Mesenchymal stem cell (in vitro differentiated cells and primary cell): Measurements from ENCODE around the gene MSMP.

Experiments used
- DNase-seq: peaks from one replicate; pipeline ENCODE4 v3.0.0-alpha.2; 2013
- H2AFZ ChIP-seq: one replicate; pipeline ENCODE4 v1.6.1; 2013; ENCODE audit warnings: low read depth, mild to moderate bottlenecking, control low read depth, inconsistent platforms, low read length, moderate library complexity
- H2AK5ac ChIP-seq: 2 replicates; pipeline ENCODE4 v1.6.1; 2013; ENCODE audit warnings: low read length, moderate library complexity, mild to moderate bottlenecking, inconsistent platforms; ENCODE audit not compliant: severe bottlenecking
- H2BK120ac ChIP-seq: one replicate; pipeline ENCODE4 v1.6.1; 2013; ENCODE audit warnings: low read depth, mild to moderate bottlenecking, inconsistent platforms, low read length, moderate library complexity
- H2BK12ac ChIP-seq, 2 experiments: one replicate each; pipeline ENCODE4 v1.6.1; 2013; ENCODE audit warnings: inconsistent platforms in 2 of 2, low read length in 2 of 2, mild to moderate bottlenecking in 2 of 2, moderate library complexity in 2 of 2, control low read depth in 1 of 2
- H2BK15ac ChIP-seq: one replicate; pipeline ENCODE4 v1.6.1; 2013; ENCODE audit warnings: mild to moderate bottlenecking, low read depth, inconsistent platforms; ENCODE audit not compliant: poor library complexity, severe bottlenecking
- H2BK5ac ChIP-seq: 2 replicates; pipeline ENCODE4 v1.6.1; 2013; ENCODE audit warnings: low read depth, mild to moderate bottlenecking, low read length, control low read depth, inconsistent platforms; ENCODE audit not compliant: poor library complexity, severe bottlenecking
- H3K14ac ChIP-seq, 2 experiments: one replicate each; pipeline ENCODE4 v1.6.1; 2013; ENCODE audit warnings: inconsistent platforms in 2 of 2, low read length in 2 of 2, control low read depth in 1 of 2, mild to moderate bottlenecking in 1 of 2, moderate library complexity in 1 of 2
- H3K18ac ChIP-seq, 2 experiments: one replicate each; pipeline ENCODE4 v1.6.1; 2013; ENCODE audit warnings: inconsistent platforms in 2 of 2, low read length in 2 of 2, control low read depth in 1 of 2, low read depth in 1 of 2, mild to moderate bottlenecking in 1 of 2
- H3K23ac ChIP-seq, 2 experiments: one replicate each; pipeline ENCODE4 v1.6.1; 2013; ENCODE audit warnings: inconsistent platforms in 2 of 2, low read length in 2 of 2, mild to moderate bottlenecking in 2 of 2, moderate library complexity in 2 of 2, control low read depth in 1 of 2
- H3K27ac ChIP-seq: 2 replicates; pipeline ENCODE4 v1.5.1; 2013; ENCODE audit warnings: mild to moderate bottlenecking, moderate library complexity, low read length, control low read depth, inconsistent platforms; ENCODE audit not compliant: poor library complexity, severe bottlenecking
- H3K27me3 ChIP-seq, 2 experiments: 2 replicates each; pipeline versions ENCODE4 v1.6.1 to v1.7.0; 2013; ENCODE audit warnings: low read length in 2 of 2, mild to moderate bottlenecking in 2 of 2, moderate library complexity in 2 of 2, control low read depth in 1 of 2, inconsistent platforms in 1 of 2; ENCODE audit not compliant: control insufficient read depth in 1 of 2, insufficient read depth in 1 of 2
- H3K36me3 ChIP-seq, 2 experiments: 2 replicates each; pipeline versions ENCODE4 v1.6.1 to v1.7.0; 2013; ENCODE audit warnings: low read length in 2 of 2, control low read depth in 1 of 2, inconsistent platforms in 1 of 2, low read depth in 1 of 2, mild to moderate bottlenecking in 1 of 2; ENCODE audit not compliant: insufficient read depth in 2 of 2, control insufficient read depth in 1 of 2
- H3K4ac ChIP-seq, 2 experiments: one replicate each; pipeline ENCODE4 v1.6.1; 2013; ENCODE audit warnings: inconsistent platforms in 2 of 2, low read length in 2 of 2, mild to moderate bottlenecking in 2 of 2, moderate library complexity in 2 of 2, control low read depth in 1 of 2, low read depth in 1 of 2
- H3K4me1 ChIP-seq: 2 replicates; pipeline ENCODE4 v1.6.1; 2013; ENCODE audit warnings: low read depth, low read length, control low read depth; ENCODE audit not compliant: control insufficient read depth, insufficient read depth
- H3K4me2 ChIP-seq: 2 replicates; pipeline ENCODE4 v1.6.1; 2013; ENCODE audit warnings: low read length, mild to moderate bottlenecking, inconsistent platforms; ENCODE audit not compliant: poor library complexity, severe bottlenecking
- H3K4me3 ChIP-seq, 2 experiments: 2 replicates each; pipeline versions ENCODE4 v1.5.1 to v1.7.0; 2013; ENCODE audit warnings: low read length in 2 of 2, mild to moderate bottlenecking in 2 of 2, control low read depth in 1 of 2, low read depth in 1 of 2; ENCODE audit not compliant: insufficient read depth in 1 of 2
- H3K79me1 ChIP-seq: replicated peaks from 2 replicates; pipeline ENCODE4 v1.6.1; 2013; ENCODE audit warnings: mild to moderate bottlenecking, control low read depth, low read length, inconsistent platforms; ENCODE audit not compliant: poor library complexity, severe bottlenecking
- H3K9ac ChIP-seq: 2 replicates; pipeline ENCODE4 v1.7.0; 2013; ENCODE audit warnings: mild to moderate bottlenecking, low read length, moderate library complexity
- H3K9me3 ChIP-seq: 2 replicates; pipeline ENCODE4 v1.7.0; 2013; ENCODE audit warnings: mild to moderate bottlenecking, low read length; ENCODE audit not compliant: control insufficient read depth
- H4K8ac ChIP-seq: one replicate; pipeline ENCODE4 v1.6.1; 2013; ENCODE audit warnings: inconsistent platforms, mild to moderate bottlenecking, low read length, moderate library complexity
- H4K91ac ChIP-seq: one replicate; pipeline ENCODE4 v1.6.1; 2013; ENCODE audit warnings: mild to moderate bottlenecking, low read length, inconsistent platforms
- WGBS: methylation state at CpG from one replicate; pipeline ENCODE4 v1.1.7; 2013; ENCODE audit warnings: mixed read lengths; 5-methylcytosine and 5-hydroxymethylcytosine counted together

Gene MSMP

GRCh38 chr9:35727676-35728040 is 26.4 kb downstream of the MSMP start:
- H2BK15ac ChIP-seq = peak overlapping the region; percentile 31
- H2BK120ac ChIP-seq = peak overlapping the region; percentile 13
- H3K4ac ChIP-seq = peak overlapping the region; percentile 68 to 90
- peak overlapping the region; percentile 9 to 91 for H2BK12ac ChIP-seq
- H2AK5ac ChIP-seq = peak overlapping the region; percentile 95
- peak overlapping the region in 1 of 2 experiments; percentile 67 for H3K23ac ChIP-seq
- no peaks in the 10 kb centered on the region for H3K9me3 ChIP-seq
- peak overlapping the region; percentile 37 for H3K4me2 ChIP-seq
- peak overlapping the region; percentile 93 for H3K27ac ChIP-seq
- H4K91ac ChIP-seq = peak overlapping the region; percentile 52
- H2BK5ac ChIP-seq = peak overlapping the region; percentile 87
- peak overlapping the region in 1 of 2 experiments; percentile 91 for H3K4me3 ChIP-seq
- H3K36me3 ChIP-seq = peaks cover 25 to 44% of the 10 kb centered on the region in 2 experiments
- peak overlapping the region; percentile 85 to 90 for H3K18ac ChIP-seq
- H3K79me1 ChIP-seq = peaks cover 12% of the 10 kb centered on the region
- WGBS = 12% methylated on average over 5 of the region's 5 CpGs
- DNase-seq = no peak
- H3K9ac ChIP-seq = peak overlapping the region; percentile 97
- peaks cover 20% of the 10 kb centered on the region for H3K4me1 ChIP-seq
- no peaks in the 10 kb centered on the region for H3K27me3 ChIP-seq
- H4K8ac ChIP-seq = peak overlapping the region; percentile 71
- H2AFZ ChIP-seq = no peak overlapping the region
- H3K14ac ChIP-seq = peak overlapping the region in 1 of 2 experiments; percentile 88

GRCh38 chr9:35726931-35727330 is 27.1 kb downstream of the MSMP start:
- peak overlapping the region; percentile 87 for H2BK5ac ChIP-seq
- peak overlapping the region; percentile 14 to 95 for H2BK12ac ChIP-seq
- peak overlapping the region; percentile 97 for H3K9ac ChIP-seq
- H4K8ac ChIP-seq = peak overlapping the region; percentile 27
- 75% methylated on average over 3 of the region's 3 CpGs for WGBS
- H2AK5ac ChIP-seq = peak overlapping the region; percentile 95
- no peaks in the 10 kb centered on the region for H3K9me3 ChIP-seq
- peaks cover 20% of the 10 kb centered on the region for H3K4me1 ChIP-seq
- peaks cover 31 to 51% of the 10 kb centered on the region in 2 experiments for H3K36me3 ChIP-seq
- H3K27ac ChIP-seq = peak overlapping the region; percentile 93
- H4K91ac ChIP-seq = peak overlapping the region; percentile 79
- peak overlapping the region; percentile 24 to 90 for H3K4ac ChIP-seq
- H3K79me1 ChIP-seq = peaks cover 19% of the 10 kb centered on the region
- H3K14ac ChIP-seq = peak overlapping the region in 1 of 2 experiments; percentile 73
- peak overlapping the region; percentile 61 for H2BK120ac ChIP-seq
- peak; percentile 63 for DNase-seq
- peak overlapping the region in 1 of 2 experiments; percentile 75 for H3K23ac ChIP-seq
- no peak overlapping the region for H2BK15ac ChIP-seq
- H3K18ac ChIP-seq = peak overlapping the region; percentile 52 to 80
- H3K27me3 ChIP-seq = no peaks in the 10 kb centered on the region
- H3K4me2 ChIP-seq = peak overlapping the region; percentile 31
- H2AFZ ChIP-seq = no peak overlapping the region
- peak overlapping the region in 1 of 2 experiments; percentile 91 for H3K4me3 ChIP-seq

GRCh38 chr9:35725362-35725761 is 28.7 kb downstream of the MSMP start:
- no peak overlapping the region for H3K4ac ChIP-seq
- H2BK5ac ChIP-seq = no peak overlapping the region
- DNase-seq = no peak
- H3K4me2 ChIP-seq = no peak overlapping the region
- no peak overlapping the region for H4K91ac ChIP-seq
- WGBS = 96% methylated on average over 10 of the region's 11 CpGs
- no peak overlapping the region for H4K8ac ChIP-seq
- H2BK120ac ChIP-seq = no peak overlapping the region
- H3K9ac ChIP-seq = no peak overlapping the region
- H3K4me3 ChIP-seq = no peak overlapping the region
- H3K79me1 ChIP-seq = peaks cover 25% of the 10 kb centered on the region
- H3K4me1 ChIP-seq = peaks cover 20% of the 10 kb centered on the region
- no peaks in the 10 kb centered on the region for H3K9me3 ChIP-seq
- H3K23ac ChIP-seq = no peak overlapping the region
- H3K14ac ChIP-seq = no peak overlapping the region
- no peak overlapping the region for H3K18ac ChIP-seq
- no peak overlapping the region for H2BK12ac ChIP-seq
- H3K27ac ChIP-seq = no peak overlapping the region
- no peaks in the 10 kb centered on the region for H3K27me3 ChIP-seq
- H2BK15ac ChIP-seq = no peak overlapping the region
- H2AK5ac ChIP-seq = peak overlapping the region; percentile 80
- H3K36me3 ChIP-seq = peaks cover 41 to 64% of the 10 kb centered on the region in 2 experiments
- no peak overlapping the region for H2AFZ ChIP-seq

GRCh38 chr9:35723908-35724307 is 30.2 kb downstream of the MSMP start:
- Histone ChIP-seq H3K4ac (no peak overlapping the region), H3K18ac (no peak overlapping the region), H2BK15ac (no peak overlapping the region), H3K23ac (no peak overlapping the region), H4K8ac (peak overlapping the region; percentile 70), H3K9ac (no peak overlapping the region), H2BK12ac (no peak overlapping the region), H4K91ac (no peak overlapping the region), H3K9me3 (no peaks in the 10 kb centered on the region), H2AK5ac (no peak overlapping the region), H3K27ac (no peak overlapping the region), H3K79me1 (peaks cover 39% of the 10 kb centered on the region), H2AFZ (no peak overlapping the region), H2BK5ac (no peak overlapping the region), H2BK120ac (no peak overlapping the region), H3K36me3 (peaks cover 56 to 73% of the 10 kb centered on the region in 2 experiments), H3K27me3 (no peaks in the 10 kb centered on the region), H3K4me1 (peaks cover 14% of the 10 kb centered on the region), H3K4me3 (no peak overlapping the region), H3K4me2 (no peak overlapping the region), H3K14ac (no peak overlapping the region)
- 97% methylated on average over 8 of the region's 8 CpGs for WGBS
- no peak for DNase-seq
